Spleen (tissue), 7 donors: ENCODE measurements around the gene SSBP4.

ENCODE experiments used
- CTCF ChIP-seq, 11 experiments: fragments of 200-600 bp in 7 of 11; fragments of 450-650 bp in 4 of 11; sonication (generic) in 4 of 11; IDR thresholded peaks in 8 of 11; conservative IDR thresholded peaks in 3 of 11; 1 replicate in 7 of 11; 2 replicates in 4 of 11; pipeline versions ENCODE4 v1.4.0 to v1.8.0; 2016 to 2021; ENCODE audit warnings: antibody characterized with exemption in 11 of 11, inconsistent platforms in 4 of 11, mild to moderate bottlenecking in 1 of 11
- POLR2A ChIP-seq, 3 donors: fragments of 450-650 bp; IDR thresholded peaks; one replicate each; pipeline ENCODE4 v1.5.1; 2017; ENCODE audit warnings: antibody characterized with exemption in 3 of 3, mild to moderate bottlenecking in 1 of 3
- POLR2AphosphoS5 ChIP-seq, 3 donors: sonication (generic); formaldehyde crosslinking; IDR thresholded peaks; one replicate each; pipeline ENCODE4 v1.5.1; 2017; ENCODE audit warnings: antibody characterized with exemption in 3 of 3
- donor health status: DM: no; HTN: no; CAD: no; lungs with moderate emphysema.
- donor health status: DM: no; HTN: no; CAD: no.
- donor health status: DM: no; HTN: no; CAD: no.

DNA sequence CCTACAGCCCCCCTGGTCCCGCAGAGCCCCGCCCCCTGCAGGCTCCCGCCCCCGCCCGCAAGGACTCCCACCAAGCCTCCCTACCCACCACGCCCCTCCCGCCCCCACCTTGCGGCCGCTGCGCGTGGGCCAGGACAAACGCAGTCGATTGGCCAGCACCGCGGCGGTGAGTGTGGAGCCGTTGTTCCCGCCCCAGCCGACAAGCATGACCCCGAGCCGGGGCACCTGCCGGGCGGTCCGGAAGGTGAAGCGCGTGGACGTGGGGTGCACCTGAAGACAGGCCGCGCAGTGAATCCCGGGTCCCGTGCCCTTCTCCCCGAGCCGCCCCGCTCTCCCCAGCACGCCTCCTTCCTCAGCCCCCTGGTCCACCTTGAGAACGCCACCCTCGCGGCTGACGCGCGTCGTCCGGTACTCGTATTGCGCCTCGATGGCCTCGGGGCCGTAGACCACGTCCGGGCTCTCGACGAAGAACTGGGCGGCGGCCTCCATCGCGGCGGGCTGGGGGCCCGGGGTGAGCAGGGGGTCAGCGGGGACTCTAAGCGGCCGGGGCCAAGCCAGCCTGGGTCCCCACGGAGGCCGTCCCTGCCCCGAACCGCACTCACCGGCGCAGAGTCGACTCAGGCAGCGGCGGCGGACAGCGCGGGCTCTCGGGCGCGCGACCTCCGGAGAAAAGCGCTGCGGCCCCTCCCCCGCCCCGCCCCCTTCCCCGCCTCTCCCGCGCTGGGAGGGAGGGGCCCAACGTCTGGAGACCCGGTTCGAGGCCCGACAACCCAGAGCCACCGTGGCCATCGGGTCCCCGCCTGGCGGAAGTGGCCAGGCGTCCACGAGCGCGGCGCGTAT lies 18.5 kb downstream of the SSBP4 start, which contains the start of gene ISYNA1:
- peak in 1 of 11 experiments; percentile 4 for TF ChIP-seq CTCF (IDR thresholded peaks at IDR 0.05 in 8 of 11, conservative IDR thresholded peaks at IDR 0.05 in 3 of 11)
- peak; percentile 30 to 79 (median 65) for TF ChIP-seq POLR2AphosphoS5 (IDR thresholded peaks at IDR 0.05)
- TF ChIP-seq POLR2A (IDR thresholded peaks at IDR 0.05): no peak
